GM19328 (cell line): ENCODE measurements around the gene ZNF692.
A peak's percentile ranks its signal among the peaks of the same experiment; 100 is the strongest.

Experiments used
- ATAC-seq: cut with Tn5 transposase; IDR thresholded peaks from one replicate; pipeline ENCODE4 v1.9.1; 2021; ENCODE audit warnings: mild to moderate bottlenecking, moderate library complexity; ENCODE audit not compliant: unreplicated experiment

ZNF692 gene

GRCh38 chr1:248828845-248829244, 30.0 kb downstream of the ZNF692 start:
- no peak for ATAC-seq

DNA sequence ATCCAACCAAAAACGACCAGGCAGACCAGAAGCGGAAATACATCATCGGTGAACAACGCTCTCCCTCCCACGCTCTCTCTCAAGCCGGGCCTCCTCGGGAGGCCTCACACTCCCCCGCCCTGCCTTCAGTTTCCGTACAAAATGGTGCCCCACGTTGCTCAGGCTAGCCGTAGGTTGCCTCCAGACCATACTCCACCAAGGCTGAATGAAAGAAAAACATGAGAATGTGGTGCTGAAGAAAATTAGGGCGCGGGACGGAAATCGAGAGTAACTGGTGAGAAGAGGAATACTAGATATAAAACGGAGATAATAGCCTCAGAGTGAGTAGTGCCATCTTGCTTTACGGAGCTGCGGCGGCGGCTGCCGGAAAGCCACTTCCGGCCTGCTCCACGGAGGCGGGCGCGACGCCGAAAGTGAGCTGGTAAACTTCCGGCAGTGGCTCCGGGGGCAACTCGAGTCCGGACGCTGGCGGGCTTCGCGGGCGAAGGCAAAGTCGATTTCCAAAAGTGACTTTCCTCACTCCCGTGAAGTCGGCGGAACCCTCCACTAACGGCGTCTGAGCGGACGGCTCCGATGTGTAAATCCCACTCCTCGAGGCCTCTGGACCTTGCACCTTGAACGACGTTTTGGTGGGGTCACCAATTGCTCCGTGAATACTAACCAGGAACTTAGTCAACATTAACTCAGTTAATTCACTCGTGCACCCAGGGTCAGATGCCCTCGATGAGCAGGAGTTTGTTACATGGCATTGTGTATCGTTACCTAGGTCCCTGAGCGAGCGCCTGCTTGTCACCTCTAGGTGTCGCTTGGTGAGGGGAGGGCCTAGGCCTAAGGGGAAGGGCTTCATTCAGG, 32.8 kb downstream of the ZNF692 start, which contains the start of gene SH3BP5L:
TSS of gene SH3BP5L (minus strand) at position 7 of the 852 bp plus-strand sequence. CDS start 980 bp downstream, outside the sequence.
- peak; percentile 85 for ATAC-seq

DNA sequence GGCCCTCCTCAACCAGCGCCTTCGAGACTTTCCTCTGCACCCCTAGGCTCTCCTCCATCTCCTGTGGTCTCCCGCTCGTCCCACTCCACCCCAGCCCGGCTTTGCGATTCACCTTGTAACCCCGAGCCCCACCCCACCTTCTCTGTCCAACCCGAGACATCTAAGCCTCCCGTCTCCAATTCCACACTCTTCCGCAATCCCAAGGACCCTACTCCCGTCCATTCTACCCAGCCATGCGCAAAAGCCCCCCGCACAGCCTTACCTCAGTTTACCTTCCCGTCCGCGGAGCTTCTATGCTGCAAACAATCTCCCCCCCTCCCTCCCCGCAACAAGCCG, 33.3 kb downstream of the ZNF692 start:
- ATAC-seq: no peak

DNA sequence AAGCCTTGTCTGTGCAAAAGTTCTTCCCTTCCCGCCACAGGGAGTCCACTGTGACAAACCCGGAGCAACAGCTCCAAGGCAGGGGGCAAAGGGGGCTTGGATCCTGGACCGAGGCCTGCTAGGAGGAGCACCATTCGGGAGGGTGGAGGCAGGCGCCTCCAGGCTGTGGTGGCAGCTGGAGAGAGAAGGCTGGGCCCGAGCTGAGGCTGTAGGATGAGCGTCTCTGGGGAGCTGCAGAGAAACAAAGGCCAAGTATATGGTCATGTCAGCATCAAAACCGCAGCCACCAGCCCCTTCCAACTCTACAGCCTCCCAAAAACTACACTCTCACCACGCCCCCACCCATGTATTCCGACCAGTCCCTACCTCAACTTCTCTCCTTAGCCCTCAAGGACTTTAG, 33.7 kb downstream of the ZNF692 start:
- no peak for ATAC-seq

DNA sequence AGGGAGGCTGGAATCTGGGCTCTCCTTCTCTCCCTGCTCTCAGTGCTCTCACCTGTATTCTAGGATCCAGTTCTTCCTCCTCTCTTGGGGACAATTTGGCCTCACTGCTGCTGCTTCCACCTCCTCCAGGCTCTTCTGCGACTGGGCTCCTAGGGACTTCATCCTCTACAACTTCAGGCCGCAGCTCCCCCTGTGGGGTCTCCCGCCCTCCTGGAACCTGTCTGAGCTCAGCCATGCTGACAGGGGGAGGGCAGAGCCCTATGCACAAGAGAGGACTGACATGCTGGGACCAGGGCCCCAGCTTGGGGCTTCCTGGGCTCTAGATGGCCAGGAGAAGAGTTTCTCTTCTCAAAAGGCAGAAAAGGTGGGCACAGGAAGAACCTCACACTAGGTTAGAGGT, 34.2 kb downstream of the ZNF692 start:
- no peak for ATAC-seq

DNA sequence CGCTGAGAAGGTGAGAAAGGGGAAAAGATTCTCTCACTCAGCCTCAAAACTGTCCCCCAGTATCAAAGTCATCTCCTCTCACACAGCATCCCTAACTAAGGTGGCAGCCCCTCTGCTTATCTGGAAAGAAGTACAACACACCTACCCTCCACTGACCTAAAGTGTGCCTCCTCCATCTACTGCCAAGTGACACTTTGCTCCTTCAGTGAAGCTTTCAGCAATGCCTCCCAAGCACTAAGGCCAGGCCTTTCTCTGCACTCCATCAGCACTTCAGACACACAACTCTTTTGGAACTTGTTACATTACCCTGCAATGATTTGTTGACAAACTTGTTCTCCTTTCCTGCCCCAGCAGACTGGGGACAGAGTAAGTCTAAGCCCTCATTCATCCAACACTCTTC, 34.6 kb downstream of the ZNF692 start:
- no peak for ATAC-seq

- ATAC-seq: no peak
These were observed 35.3 kb downstream of the ZNF692 start for GRCh38 chr1:248823517-248824001.

DNA sequence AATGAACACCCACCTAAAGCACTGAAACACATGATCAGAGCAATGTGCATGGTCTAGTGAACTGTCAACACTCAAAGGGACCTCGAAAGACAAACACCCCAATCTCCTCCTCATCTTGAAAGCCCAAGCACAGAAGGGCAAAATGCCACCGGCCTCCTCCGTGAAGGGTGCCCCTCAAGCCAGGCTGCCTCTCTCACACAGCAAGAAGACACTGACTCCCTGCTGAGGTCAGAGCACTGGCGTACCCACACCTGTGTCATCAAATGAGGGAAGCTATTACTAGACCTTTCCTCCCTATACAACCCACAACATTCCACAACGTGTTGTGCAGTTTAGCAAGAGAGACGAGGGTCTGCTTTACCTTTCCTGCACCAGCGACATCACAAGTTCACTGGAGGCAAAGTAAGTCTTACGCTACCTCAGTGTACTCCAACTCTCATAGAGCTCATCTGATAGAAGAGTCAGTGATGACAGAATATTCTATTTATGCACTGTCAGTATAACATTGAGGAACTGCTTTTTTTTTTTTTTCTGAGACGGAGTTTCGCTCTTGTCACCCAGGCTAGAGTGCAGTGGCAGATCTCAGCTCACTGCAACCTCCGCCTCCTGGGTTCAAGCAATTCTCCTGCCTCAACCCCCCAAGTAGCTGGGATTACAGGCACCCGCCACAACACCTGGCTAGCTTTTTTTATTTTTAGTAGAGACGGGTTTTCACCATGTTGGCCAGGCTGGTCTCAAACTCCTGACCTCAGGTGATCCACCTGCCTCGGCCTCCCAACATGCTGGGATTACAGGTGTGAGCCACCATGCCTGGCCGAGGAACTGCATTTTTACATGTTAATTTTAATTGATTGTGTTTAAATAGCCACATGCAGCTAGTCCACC, 36.5 kb downstream of the ZNF692 start:
- peak; percentile 20 for ATAC-seq

DNA sequence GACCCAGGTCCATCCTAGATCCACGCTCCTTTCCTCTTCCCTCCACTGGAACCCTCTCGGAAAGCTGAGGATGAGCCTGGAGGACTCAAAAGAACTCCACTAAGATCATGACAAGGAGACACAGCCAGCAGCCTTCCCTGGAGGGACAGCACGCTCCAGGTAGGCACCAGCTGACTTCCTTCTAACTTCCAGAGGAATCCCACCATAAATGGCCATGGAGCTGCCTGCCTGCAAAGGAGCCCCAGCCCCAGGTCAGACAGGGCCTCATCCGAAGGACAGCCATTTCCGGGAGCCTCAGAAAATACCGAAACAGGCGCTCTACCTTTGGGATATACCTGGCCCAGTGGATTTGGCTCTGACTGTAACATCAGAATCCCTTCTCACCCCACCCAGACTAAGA, 37.2 kb downstream of the ZNF692 start:
- no peak for ATAC-seq

DNA sequence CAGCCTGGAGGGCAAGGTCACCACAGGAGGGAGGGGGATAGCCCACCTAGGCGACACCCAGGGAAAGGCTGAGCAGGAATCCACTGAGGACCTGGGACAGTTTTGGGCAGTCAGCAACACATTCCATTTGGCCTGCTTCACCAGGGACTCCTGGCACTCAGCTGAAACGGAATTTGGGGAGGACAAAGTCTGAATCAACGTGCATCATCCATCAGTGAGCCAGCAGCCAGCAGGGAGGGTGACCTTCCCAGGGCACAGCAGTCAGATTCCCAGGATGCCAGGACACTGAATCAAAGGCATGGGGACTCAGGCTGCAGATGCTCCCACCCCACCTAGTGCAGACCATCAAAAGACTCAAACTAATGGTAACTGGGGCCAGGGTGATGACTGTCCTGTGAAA, 37.8 kb downstream of the ZNF692 start:
- ATAC-seq: no peak

- no peak for ATAC-seq
These were observed 38.8 kb downstream of the ZNF692 start for GRCh38 chr1:248820041-248820585.

GRCh38 chr1:248818505-248819374, 40.1 kb downstream of the ZNF692 start:
- peak; percentile 41 for ATAC-seq

DNA sequence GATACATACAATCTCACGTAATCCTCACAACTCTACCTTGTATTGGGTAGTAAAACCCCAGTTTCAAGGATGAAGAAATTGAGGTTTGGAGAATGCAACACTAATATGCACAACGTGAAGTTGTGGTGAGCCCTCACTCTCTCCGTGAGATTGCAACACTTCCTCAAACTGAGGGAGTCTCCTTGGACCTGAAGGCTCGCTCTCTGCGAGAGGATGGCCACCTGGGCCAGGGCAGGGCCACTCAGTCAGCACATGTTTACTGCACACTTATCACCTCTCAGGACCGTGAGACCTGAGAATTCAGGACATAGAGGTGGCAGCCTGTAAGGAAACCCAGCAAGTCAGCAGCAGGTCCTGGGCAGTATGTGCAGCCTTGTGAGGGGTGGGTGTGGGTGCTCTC, 41.8 kb downstream of the ZNF692 start:
- ATAC-seq: no peak

DNA sequence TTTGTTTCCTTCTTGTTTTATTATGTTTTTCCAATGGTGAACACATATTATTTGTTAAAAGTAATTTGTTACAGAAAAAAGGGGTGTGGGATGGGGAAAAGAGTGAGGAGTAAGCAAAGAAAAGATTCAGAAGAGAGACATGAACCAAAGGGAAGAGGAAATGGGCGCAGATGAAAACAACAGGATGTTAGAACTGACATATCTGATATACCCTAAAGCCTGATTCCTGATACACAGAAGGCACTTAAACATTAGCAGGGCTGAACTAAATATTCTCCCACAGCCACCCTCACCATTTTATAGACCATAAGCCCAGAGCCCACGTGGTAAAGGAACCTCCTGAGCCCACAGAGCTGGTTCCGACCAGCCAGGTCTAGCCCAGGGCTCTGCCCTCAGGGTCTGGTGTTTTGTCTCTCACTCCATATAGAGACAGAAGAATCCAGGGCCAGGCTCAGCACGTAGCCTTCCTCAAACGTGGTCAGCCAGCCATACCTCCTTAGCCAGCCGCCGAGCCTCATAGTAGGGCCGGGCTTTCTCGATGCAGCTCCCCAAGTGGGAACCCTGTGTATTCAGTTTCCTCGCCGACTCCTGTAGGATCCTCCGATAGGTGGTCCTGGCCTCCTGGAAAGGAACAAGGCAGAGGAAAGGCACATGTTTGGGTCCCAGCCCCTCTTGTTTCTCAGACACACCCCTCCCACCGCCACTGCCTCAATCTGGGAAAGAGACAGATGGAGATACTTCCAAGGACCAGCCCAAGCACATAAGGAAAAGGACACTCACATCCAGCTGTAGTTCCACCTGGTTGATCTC, 42.6 kb downstream of the ZNF692 start:
- ATAC-seq: no peak

DNA sequence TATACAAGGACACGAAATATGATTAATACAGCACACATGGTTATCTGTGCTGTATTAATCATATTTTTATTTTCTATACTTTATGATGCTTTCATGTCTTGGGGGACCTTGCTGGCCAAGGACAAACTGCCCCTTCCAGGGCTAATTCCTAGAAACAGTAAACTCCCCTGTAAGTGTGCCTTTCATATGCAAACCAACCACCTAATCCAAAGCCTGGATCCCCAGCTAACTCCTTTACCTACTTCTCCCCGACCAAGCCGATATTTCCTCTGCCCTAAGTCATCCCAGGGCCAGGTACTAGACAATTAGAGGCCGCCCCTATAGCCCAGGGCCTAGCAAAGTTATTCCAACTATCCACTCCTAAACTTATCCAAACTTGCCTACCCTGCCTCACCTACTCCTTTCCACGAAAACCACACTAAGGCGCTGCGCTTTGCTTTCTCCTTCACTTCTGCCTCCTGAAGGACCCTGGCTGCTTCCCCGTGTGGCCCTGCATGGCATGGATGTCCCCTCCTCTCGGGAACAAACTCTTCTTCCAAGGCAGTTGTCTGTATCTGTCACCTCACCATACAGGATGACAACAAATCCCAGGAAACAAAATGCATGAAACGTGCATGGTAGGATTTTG, 43.4 kb downstream of the ZNF692 start:
- ATAC-seq: no peak

GRCh38 chr1:248814351-248814750, 44.5 kb downstream of the ZNF692 start:
- no peak for ATAC-seq

DNA sequence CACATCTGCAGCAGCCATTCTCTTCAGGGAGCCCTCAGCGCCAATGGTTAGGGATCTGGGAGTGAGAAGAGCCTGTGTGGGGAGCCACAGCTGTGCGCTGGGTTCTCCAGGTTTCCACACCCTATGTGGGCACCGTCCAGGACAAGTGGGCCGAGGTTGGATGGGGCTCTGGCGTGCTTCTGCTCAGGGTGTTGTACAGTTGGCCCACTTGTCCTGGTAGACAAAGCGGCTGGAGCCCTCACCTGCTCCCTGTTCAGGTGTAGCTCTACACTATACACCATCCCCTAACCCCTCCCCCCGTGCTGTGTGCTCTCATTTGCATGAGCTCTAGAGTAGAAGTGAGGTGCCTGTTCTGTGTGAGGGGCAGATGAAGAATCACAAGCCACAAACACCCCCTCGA, 45.3 kb downstream of the ZNF692 start:
- no peak for ATAC-seq

DNA sequence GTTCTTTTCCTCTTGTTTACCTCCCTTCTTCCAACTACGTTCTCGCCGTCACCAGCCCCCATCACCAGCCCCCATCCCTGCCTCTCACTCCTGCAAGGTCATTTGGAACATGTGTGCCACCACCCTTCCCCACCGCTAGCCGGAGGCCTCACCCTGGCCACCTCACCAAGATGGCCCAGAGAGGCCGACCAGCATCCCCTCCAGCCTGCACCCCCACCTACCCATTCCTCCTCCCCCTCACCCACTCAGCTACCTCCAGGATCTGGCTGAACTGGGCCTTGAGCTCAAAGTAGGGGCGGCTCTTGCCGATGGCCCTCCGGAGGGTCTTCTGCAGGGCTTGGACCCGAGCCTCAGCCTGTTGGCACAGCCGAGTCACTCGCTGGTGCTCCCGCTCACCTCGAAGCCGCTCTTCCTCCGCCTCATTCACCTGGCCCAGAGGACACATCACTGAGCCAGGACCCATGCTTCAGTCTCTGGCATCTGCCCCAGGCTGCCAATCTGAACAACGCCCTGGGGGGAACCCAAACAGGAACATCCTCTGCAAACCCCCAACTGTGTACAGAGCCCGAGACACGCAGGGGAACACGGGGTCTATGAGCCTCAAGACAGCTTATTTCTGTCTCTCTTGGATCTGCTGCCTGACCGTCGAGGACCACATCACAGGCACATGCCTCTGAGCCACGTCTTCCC, 46.0 kb downstream of the ZNF692 start:
- no peak for ATAC-seq
